Measurements from ENCODE around the gene RPL27A.
"Not testable (repeated sequence)": the region's sequence is repeated elsewhere in the genome, so short reads cannot be mapped to it uniquely, and the experiment has no call there.

RPL27A gene

GRCh38 chr11:8682303-8683114 lies at the start of gene RPL27A, which contains the start of gene TRIM66:
Gene RPL27A (plus strand): TSS chr11:8682792. CDS start chr11:8682814, 22 bp downstream.
Gene TRIM66 (minus strand): TSS chr11:8682665. CDS start chr11:8672274, 10,391 bp downstream.
- peak; percentile 94 for DNase-seq

GRCh38 chr11:8634498-8634897 lies 48.1 kb upstream of the RPL27A start:
- DNase-seq: no peak

- no peak for DNase-seq
These were observed 46.5 kb upstream of the RPL27A start for GRCh38 chr11:8636127-8636526.

- no peak for DNase-seq
These were observed 44.3 kb upstream of the RPL27A start for GRCh38 chr11:8638300-8638699.

GRCh38 chr11:8639655-8640054 lies 42.9 kb upstream of the RPL27A start:
- no peak for DNase-seq

- DNase-seq: no peak
These were observed 42.2 kb upstream of the RPL27A start for GRCh38 chr11:8640267-8640906.

GRCh38 chr11:8641332-8641731 lies 41.3 kb upstream of the RPL27A start:
- no peak for DNase-seq

GRCh38 chr11:8642196-8642841 lies 40.3 kb upstream of the RPL27A start:
- peak; percentile 14 for DNase-seq

GRCh38 chr11:8646873-8647272 lies 35.7 kb upstream of the RPL27A start:
- DNase-seq: no peak

- no peak for DNase-seq
These were observed 33.2 kb upstream of the RPL27A start for GRCh38 chr11:8649361-8649760.

GRCh38 chr11:8650401-8650990 lies 32.1 kb upstream of the RPL27A start:
- no peak for DNase-seq

- peak; percentile 8 for DNase-seq
These were observed 30.5 kb upstream of the RPL27A start for GRCh38 chr11:8652140-8652539.

GRCh38 chr11:8654503-8654902 lies 28.1 kb upstream of the RPL27A start:
- no peak for DNase-seq

- DNase-seq: no peak
These were observed 26.3 kb upstream of the RPL27A start for GRCh38 chr11:8656291-8656690.

GRCh38 chr11:8658321-8659057 lies 24.1 kb upstream of the RPL27A start:
- peak; percentile 50 for DNase-seq

GRCh38 chr11:8661001-8661795 lies 21.4 kb upstream of the RPL27A start:
- no peak for DNase-seq

- DNase-seq: no peak
These were observed 17.4 kb upstream of the RPL27A start for GRCh38 chr11:8665222-8665621.

- DNase-seq: not testable (repeated sequence)
These were observed 12.5 kb upstream of the RPL27A start for GRCh38 chr11:8670081-8670480.

- DNase-seq: peak; percentile 11
These were observed 11.4 kb upstream of the RPL27A start for GRCh38 chr11:8671193-8671612.

GRCh38 chr11:8671651-8672062 lies 10.9 kb upstream of the RPL27A start:
- DNase-seq: peak; percentile 77

- DNase-seq: no peak
These were observed 10.2 kb upstream of the RPL27A start for GRCh38 chr11:8672346-8672745.

GRCh38 chr11:8674859-8675258 lies 7.7 kb upstream of the RPL27A start:
- DNase-seq: no peak
